AG08396 (cell line): ENCODE results near the gene EPHA3.
"Not testable (repeated sequence)": the region's sequence is repeated elsewhere in the genome, so short reads cannot be mapped to it uniquely, and the experiment has no call there.

Experiments used
- DNase-seq: peaks from one replicate; pipeline ENCODE4 v3.0.0; 2012; ENCODE audit warnings: low spot score, mixed read lengths

The EPHA3 gene

DNA sequence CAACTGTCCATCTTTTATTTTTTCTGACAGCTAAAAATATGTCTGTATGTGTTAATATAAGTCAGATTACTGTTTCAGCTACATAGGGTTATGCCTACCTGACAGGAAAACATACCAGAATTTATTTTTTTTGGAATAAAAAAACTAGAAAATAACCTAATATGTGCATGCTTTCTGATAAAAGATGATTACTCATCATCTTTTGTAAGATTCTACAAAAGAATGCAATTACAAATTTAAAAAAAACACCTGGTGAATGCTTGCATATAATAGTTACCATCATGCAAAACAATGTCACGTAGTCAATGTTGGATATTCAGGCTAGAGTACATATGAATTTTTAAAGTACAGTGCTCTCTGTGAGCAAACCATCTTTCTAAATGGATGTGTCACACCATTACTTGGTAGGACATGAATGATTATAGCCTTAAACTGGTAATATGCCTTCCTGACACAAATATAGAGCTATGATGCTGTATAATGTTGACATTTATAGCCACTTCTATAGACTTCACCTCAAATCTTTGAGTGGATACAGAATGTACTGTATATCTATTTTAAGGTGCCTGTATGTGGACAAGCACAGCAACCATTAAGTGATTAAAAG, 180.6 kb downstream of the EPHA3 start:
- no peak for DNase-seq

DNA sequence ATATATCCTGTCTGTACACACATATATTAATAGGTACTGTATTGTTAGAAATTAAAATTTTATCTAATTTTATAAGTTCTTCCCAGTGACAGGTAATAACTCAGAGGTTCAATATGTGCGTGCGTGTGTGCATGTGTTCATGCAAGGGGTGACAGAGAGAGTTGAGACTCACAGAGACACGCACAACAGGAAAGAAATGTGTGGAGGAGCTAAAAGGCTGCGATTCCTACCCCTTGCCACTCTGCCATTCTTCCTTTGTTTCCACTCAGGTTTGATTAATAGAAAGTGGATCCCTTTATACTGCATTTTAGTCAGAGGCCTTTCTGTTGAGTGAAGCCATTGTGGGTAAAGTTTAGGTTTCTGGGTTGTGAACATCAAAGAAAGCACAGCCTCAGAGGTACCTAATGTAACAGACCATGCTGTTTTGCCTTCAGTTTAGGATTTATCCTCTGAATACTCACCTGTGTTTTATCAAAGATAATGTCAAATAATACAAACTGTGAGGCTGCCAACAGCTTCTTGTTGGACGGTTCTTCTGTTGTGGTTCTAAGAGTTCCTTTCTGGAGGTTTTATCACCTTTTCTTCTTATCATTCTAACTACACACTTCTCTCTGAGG, 182.3 kb downstream of the EPHA3 start:
- DNase-seq, result no peak

DNA sequence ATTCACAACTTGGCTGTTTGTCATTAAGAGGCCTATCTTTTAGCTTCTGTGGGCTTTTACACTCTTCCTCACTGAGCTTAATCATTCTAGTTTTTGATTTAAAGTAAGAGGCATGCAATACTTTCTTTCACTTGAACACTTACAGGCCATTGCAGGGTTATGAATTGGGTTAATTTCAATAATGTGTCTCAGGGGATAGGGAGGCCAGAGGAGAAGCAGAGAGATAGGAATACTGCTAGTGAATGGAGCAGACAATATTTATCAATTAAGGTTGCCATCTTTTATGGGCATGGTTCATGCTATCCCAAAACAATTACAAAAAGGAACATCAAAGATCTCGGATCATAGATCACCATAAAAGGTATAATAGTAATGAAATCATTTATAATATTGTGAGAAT, 189.8 kb downstream of the EPHA3 start:
- no peak for DNase-seq

DNA sequence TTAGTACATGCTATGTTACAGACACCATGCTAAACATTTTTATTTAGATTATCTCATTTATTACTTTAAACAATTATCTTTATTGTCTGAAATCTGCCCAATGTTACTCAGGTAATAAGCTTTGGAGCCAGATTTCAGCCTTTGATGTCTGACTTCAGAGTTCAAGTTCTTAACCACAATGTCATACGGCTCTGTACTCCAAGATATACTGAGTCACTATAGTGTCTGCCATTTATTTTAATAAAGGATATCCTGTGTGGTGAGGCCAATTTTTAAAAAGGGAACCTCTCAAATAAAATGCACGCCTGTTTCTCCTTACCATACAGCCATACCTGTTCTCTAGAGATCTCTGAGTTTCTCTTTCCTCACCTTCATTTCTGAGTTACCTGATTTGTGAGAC, 193.1 kb downstream of the EPHA3 start:
- DNase-seq, result no peak

DNA sequence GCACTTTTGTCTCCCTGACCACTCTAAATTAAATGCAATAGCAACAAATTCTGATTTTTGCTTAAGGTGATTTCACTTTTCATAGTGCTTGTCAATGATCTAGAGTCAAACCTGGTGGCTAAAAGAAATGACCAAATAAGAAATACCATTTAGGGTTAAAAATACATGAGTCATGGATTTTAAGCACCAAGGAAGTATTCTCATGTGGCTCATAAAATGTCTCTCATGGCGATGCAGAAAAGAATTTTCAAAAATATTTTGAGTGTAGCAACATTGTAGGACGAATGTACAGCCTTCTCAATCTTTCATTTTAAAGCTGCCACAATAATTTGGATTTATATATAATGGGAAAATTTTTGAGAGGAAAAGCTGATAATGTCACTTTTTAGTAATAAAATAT, 193.6 kb downstream of the EPHA3 start:
- DNase-seq, result no peak

DNA sequence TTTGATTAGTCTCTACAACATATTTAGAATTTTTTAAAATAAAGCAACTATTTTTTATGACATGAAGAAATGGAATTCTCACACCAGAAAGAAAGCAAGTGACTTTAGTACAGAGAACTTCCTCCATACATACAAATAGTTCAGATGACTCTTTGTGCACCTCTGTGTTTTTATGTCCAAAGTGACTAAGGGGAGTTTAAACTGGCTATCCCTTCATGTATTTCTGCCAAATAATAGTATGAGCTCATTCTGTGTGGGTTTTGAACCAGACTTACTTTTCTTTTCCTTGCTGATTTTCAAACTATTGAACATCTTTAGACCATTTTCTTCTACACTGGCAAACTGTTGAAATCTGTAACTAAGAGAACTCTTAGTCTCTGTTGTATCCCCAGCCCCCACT, 196.3 kb downstream of the EPHA3 start:
- peak; percentile 2 for DNase-seq

DNA sequence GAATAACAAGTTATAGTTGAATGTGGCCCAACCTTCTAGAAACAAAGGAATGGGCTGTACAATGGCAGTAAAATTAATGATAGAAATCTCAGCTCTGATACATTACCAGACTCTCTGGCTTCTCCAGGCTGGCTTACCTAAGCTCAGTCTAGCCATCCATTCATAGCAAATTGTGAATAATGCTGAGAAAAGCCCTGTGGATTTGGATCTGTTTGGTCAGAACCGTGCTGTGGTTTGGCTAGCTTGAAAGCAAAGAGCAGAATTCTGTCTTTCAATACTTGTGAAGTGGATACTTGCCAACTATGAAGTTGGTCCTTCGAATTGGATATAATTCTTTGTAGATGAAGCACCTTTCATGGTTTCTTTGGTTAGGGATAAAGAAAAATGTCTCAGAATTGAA, 199.1 kb downstream of the EPHA3 start:
- no peak for DNase-seq

DNA sequence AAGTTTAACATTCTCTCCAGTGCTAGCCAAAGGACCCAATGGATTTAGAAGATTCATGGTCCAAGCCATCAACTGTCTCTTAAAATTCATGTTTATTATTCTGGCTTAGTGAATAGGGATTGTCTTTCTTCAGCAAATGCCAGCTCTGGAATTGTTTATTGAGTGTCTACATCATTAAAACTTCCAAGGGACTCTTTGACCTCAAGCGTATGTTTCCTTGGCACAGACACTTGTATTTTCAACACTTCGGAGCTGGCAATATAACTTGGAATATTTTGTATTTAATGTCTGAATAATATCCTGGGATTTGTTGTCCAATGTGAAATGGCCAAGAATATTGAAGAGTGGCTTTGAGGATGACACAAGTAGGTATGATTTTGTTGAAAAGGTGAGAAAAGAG, 204.2 kb downstream of the EPHA3 start:
- no peak for DNase-seq

DNA sequence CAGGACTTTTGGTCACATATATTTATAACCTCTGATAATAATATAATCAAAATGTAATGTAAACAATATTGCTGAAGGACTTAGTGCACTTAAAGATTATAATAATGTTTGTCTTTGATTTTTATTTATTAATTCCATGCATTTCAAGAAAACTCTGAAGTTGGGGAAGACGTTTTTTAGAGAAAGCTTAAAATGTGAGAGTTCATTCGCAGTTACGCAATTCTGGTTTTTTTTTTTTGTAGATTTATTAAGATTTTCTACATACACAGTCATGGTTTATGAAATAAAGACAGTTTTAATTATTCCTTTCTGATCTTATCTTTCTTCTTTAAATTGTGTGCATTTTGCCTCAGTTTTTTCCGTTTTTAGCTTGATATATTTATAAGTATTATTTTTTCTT, 204.7 kb downstream of the EPHA3 start:
- DNase-seq, result no peak

DNA sequence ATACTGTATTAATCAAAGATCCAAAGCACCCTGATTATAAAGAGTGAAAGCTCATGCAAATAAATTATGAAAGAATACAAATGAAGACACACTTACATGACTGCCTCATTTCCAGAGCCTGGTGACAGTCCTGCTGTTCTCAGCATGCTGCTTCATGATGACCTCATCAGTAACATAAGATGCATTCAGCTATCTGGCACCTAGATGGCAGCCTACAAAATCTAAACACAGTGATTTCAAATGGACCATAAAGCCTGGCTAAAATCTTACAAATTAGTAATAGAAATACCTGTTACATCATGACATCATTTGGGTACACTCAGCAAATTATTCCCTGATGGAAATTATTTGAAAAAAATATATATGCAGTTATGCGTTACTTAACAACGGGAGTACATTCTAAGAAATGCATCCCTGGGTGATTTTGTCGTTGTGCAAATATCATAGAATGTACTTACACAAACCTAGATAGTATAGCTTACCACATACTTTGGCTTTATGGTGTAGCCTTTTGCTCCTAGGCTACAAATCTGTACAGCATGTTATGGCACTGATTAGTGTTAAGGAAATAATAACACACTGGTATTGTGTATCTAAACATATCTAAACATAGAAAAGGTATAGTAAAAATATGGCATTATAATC, 207.2 kb downstream of the EPHA3 start:
- DNase-seq, result peak; percentile 6

DNA sequence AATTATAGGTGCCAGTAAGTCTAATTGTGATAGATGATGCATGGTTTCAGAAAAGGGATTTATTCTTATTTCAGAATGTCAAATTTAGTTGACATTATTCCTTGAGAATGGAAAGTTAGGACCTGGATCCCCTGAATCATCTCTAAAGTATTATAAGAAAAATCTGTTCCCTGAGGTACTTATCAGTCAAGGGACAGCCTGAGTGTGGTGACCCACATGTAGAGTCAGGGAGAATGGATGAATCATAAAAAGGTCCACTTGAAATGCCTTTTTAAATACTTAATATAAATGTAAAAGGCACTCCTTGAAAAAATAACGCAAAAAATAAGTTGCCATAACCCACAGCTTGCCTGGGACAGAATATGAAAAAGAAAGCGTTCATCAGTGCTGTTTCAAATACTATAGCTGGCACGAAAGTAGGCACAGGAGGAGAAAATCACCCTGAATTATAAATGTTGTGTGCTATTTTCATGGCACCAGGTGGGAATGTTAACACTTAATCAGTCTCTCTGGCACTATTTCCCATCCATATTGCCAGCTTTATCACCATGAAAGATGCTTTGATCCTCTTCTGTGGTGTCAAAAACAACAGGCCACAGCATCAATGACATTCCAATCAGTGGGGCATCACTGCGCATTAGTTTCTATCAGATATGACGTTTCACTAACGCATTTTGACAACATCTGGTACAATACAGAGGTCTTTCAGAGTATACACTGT, 208.5 kb downstream of the EPHA3 start:
- no peak for DNase-seq

DNA sequence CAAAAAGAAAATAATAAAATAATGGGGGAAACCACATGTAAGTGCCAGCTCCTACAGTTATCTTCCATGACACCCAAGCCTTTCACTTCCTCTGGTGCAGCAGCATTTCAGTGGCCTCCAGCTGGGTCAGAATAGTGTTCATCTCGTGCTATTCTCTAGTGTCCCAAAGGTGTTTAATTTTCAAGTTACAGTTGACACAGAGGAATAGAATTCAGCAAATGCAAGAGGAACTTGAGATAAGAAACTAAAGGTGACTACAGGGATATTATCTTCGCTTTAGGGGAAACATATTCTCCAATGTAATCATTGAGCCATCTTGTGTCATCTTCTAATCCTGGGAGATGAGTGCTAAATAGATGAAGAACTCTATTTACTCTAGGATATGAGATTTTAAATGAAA, 212.8 kb downstream of the EPHA3 start:
- no peak for DNase-seq

DNA sequence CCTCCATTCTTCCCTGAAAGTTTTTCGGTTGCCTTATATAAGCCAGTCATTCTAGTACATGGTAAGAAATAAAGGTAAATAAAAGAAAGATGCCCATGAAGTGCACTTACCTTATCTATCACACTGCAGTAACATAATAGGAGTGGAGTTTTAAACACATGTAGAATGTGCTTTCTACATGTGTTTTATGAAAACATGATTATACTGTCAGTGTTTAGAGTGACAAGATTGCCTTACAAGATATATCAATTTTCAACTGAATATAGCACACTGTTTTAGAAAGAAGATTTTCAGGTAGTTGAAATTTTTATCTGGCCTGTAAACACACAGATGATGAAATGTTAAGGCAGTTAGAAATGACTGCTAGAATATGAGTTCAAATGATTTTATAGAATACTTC, 219.6 kb downstream of the EPHA3 start:
- no peak for DNase-seq

DNA sequence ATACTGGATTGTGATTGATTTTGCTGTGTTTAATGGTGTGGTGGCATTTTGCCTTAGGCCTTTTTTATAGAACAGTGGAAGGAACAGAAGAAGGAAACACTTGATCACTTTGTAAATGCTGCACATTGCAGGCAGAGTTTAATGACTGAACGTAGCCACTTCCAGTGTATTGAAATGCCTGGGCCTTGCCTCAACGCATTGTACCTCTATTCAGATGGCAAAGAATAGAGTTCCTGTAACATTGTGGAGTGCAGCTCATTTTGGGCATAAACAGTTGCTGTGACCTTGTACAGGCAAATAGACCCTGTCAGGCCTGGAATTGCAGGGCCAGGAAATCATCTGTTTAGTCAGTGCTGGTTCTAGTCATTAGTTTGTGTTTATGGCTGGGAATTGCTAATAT, 225.0 kb downstream of the EPHA3 start:
- no peak for DNase-seq

DNA sequence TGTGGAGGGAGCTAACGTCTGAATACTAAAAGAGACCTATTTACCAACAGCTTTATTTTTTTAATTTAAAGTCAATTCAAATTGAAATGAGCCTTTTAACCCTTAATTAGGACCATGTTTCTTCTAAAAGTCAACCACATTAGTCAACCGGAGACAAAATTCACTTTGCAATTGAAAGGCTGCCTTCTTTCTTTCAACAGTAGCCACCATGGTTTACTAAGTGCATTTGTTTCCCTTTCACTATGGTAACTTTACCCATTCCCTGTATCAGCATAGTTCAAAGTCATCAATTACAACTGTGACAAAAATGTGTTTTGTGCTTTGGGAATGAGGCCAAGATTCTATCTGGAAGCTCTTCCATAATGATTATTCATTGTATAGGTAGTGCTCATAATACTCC, 225.4 kb downstream of the EPHA3 start:
- DNase-seq, result no peak

DNA sequence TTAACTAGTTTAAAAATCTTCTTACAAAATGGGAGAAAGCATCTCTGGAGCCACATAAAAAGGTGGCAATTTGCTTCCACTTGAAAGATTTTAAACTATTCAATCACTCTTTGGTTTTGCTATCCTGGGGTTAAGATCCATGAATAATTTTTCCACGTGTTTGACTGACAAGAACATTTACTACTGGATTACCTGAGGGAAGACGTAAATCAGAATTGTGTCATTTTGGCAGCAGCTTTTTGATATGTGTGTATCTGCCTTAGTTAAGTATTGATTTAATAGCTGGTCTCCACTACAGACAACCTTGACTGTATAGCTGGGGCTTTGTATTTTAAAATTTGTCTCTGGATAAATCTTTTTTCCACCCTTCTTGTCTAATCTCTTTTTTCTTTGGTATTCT, 228.3 kb downstream of the EPHA3 start:
- no peak for DNase-seq

DNA sequence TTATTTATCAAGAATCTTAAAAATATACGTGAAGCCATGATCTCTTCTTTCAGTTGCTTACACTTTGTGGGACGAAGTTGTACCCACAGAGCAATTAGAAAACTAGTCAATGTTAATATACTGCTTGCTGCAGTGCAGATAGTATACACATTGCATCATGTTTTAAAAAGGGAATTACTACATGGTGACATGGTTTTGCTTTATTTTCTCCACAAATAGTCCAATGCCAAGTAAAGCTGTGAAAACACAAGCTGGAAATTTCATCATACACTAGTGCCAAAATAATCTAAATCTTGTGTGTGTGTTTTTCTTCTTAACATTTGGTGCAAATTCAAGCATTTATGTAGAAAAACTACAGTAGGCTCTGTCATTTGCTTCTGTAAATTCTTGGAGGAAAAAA, 233.0 kb downstream of the EPHA3 start:
- no peak for DNase-seq

DNA sequence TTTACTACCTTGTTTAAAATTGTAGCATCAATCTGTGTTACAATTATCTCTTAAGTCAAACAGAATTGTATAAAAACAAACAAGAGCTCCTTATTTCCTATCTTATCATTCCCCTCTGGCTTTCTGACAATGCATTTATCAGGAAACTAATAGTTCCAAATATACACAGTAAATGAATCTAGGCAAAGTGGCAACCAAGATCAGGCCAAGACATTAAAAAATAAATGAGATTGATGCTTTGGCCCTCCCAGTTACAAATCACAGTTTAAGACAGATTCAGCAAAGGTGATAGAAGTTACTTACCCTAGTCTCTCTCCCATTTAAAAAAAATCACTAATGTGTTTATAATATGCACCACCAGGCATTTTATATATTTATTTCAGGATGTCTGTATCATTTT, 236.7 kb downstream of the EPHA3 start:
- DNase-seq, result no peak

DNA sequence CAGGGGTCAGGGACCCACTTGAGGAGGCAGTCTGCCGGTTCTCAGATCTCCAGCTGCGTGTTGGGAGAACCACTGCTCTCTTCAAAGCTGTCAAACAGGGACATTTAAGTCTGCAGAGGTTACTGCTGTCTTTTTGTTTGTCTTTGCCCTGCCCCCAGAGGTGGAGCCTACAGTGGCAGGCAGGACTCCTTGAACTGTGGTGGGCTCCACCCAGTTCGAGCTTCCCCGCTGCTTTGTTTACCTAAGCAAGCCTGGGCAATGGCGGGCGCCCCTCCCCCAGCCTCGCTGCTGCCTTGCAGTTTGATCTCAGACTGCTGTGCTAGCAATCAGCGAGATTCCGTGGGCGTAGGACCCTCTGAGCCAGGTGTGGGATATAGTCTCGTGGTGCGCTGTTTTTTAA, 243.5 kb downstream of the EPHA3 start:
- not testable (repeated sequence) for DNase-seq

DNA sequence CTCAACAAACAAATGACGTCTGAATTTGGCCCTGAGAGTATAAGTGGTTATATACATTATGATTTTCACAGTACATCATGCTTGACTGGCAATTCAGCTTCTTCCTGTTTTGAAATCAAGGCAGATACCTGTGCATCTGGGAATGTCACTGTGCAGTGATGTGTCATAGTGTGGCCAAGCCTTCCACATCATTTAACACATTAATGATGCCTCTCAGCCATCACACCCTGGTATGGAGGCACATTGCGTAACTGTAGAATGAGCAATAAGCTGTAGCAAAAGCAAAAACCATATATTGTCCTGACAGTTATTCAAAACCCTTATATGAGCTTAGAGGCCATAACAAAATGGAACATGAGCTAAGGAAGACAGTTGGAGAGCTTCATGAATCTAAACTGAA, 246.0 kb downstream of the EPHA3 start:
- DNase-seq, result no peak

DNA sequence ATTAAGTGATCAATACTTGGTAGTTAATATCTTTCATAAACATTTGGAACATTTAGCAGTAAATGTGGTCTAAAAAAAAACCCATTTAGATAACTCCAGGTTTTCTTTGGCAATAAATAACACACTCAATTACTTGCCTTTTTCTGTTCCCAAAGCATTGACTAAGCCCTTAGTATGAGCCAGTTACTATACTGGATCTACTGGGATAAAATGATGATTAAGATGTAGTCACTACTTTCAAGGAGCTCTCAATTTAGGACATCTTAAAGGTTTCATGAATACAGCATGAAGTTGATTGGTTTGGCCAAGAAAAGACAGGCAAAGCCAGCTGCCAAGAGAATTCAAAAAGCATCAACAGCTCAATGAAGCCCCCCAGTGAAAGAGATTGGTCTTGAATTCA, 250.9 kb downstream of the EPHA3 start:
- no peak for DNase-seq

DNA sequence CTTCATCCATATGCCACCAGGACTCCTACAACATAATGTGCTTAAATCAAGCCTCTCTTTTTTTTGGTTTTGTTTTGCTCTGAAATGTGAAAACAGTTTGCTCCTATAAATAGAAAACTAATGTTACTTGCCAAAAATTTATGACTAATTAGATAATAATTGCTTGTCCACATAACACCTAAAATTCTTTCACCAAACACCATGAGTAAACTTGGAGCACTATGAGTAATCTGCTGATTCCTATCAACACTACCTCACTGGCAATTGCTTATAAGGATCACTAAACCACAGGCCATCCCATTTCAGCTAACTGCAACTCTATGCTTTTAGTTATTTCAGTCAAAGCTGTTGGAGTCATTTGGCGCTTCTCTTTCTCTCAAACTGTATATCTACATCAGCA, 252.7 kb downstream of the EPHA3 start:
- DNase-seq, result peak; percentile 4

DNA sequence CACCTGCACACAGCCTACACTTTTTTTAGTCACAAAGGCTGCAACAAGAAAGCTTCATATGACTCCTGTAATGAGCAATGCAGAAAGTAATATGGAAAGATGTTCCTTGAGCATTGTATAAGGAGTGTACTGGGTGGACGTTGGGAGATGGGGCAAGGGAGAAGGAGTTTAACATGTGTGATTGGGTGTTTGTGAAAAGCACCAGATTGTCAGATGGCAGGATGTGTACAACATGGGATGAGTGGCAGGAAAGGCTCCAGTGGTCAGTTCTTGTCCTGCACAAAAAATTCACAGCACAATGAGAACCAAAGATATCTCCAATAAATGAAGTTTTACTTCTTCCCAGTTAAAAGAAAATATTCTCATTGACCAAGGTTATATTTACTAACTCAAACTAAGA, 255.1 kb downstream of the EPHA3 start:
- no peak for DNase-seq
